NB4 (cell line): ENCODE data around the gene RIT2.

Experiments used
- CTCF ChIP-seq: IDR thresholded peaks from one replicate; pipeline ENCODE4 v1.5.1; 2012; ENCODE audit warnings: low read depth, low read length
- MYC ChIP-seq: IDR thresholded peaks from 2 replicates; pipeline ENCODE4 v1.6.1; 2011; ENCODE audit warnings: low read depth, low read length
- POLR2A ChIP-seq: IDR thresholded peaks from 2 replicates; pipeline ENCODE4 v1.6.1; 2011; ENCODE audit warnings: mild to moderate bottlenecking; ENCODE audit not compliant: insufficient read length; ENCODE audit errors: extremely low read depth
- TF ChIP-seq, protein P1 (sequence below): IDR thresholded peaks from 2 replicates; pipeline ENCODE4 v1.6.1; 2011; ENCODE audit warnings: low read depth, low read length

DNA sequence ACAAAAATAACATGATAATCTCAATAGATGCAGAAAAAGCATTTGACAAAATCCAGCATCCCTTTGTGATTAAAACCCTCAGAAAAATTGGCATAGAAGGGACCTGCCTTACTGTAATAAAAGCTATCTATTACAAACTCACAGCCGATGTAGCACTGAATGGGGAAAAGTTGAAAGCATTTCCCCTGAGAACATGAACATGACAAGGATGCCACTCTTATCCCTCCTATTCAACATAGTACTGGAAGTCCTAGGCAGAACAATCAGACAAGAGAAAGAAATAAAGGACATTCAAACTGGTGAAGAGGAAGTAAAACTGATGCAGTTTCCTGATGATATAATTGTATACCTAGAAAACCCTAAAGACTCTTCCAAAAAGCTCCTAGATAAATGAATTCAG lies 368.7 kb downstream of the RIT2 start:
- TF ChIP-seq CTCF: no peak
- no peak for TF ChIP-seq MYC
- TF ChIP-seq POLR2A: no peak
- TF ChIP-seq, protein P1, sequence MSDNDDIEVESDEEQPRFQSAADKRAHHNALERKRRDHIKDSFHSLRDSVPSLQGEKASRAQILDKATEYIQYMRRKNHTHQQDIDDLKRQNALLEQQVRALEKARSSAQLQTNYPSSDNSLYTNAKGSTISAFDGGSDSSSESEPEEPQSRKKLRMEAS: no peak
